Superior temporal gyrus (tissue), 1 donor: ENCODE measurements around the gene ADH4.
"Not testable (repeated sequence)": the region's sequence is repeated elsewhere in the genome, so short reads cannot be mapped to it uniquely, and the experiment has no call there.

Experiments
- DNase-seq: peaks from one replicate; pipeline ENCODE4 v3.0.0-alpha.2; 2016; ENCODE audit errors: extremely low spot score

Gene ADH4

GRCh38 chr4:99144070-99144469, at the start of gene ADH4:
Gene ADH4, minus strand, starts transcription at chr4:99144297. Its CDS starts 75 bp downstream, at chr4:99144222.
- DNase-seq = no peak

- DNase-seq = no peak
These were observed 46.2 kb upstream of the ADH4 start for GRCh38 chr4:99190336-99190735.

GRCh38 chr4:99189900-99190299, 45.8 kb upstream of the ADH4 start:
- not testable (repeated sequence) for DNase-seq

GRCh38 chr4:99186029-99186428, 41.9 kb upstream of the ADH4 start:
- DNase-seq = no peak

GRCh38 chr4:99185581-99185980, 41.5 kb upstream of the ADH4 start:
- DNase-seq = no peak

GRCh38 chr4:99180382-99181070, 36.4 kb upstream of the ADH4 start:
- DNase-seq = no peak

- DNase-seq = no peak
These were observed 35.5 kb upstream of the ADH4 start for GRCh38 chr4:99179626-99180025.

GRCh38 chr4:99179178-99179577, 35.1 kb upstream of the ADH4 start:
- no peak for DNase-seq

- no peak for DNase-seq
These were observed 22.4 kb upstream of the ADH4 start for GRCh38 chr4:99166544-99166943.

- DNase-seq = no peak
These were observed 21.9 kb upstream of the ADH4 start for GRCh38 chr4:99165978-99166377.

GRCh38 chr4:99161373-99162099, 17.4 kb upstream of the ADH4 start:
- no peak for DNase-seq

- no peak for DNase-seq
These were observed 15.6 kb upstream of the ADH4 start for GRCh38 chr4:99159699-99160098.

- DNase-seq = no peak
These were observed 13.4 kb upstream of the ADH4 start for GRCh38 chr4:99157478-99157935.

- DNase-seq = no peak
These were observed 12.9 kb upstream of the ADH4 start for GRCh38 chr4:99156992-99157391.

GRCh38 chr4:99154658-99155342, 10.7 kb upstream of the ADH4 start:
- DNase-seq = no peak

- no peak for DNase-seq
These were observed 7.9 kb upstream of the ADH4 start for GRCh38 chr4:99151995-99152394.

GRCh38 chr4:99151452-99151851, 7.4 kb upstream of the ADH4 start:
- DNase-seq = no peak

- no peak for DNase-seq
These were observed 5.4 kb upstream of the ADH4 start for GRCh38 chr4:99149426-99150019.

GRCh38 chr4:99148550-99148949, 4.5 kb upstream of the ADH4 start:
- no peak for DNase-seq

GRCh38 chr4:99144587-99144986, 490 bp upstream of the ADH4 start:
- DNase-seq = no peak

GRCh38 chr4:99136329-99136728, 7.8 kb downstream of the ADH4 start:
- DNase-seq = no peak

- DNase-seq = no peak
These were observed 8.4 kb downstream of the ADH4 start for GRCh38 chr4:99135541-99136162.
